WTC11 (cell line): ENCODE data around the gene ARFIP1. TPM values are rescaled to one million over a fixed set of nuclear protein-coding genes. Genes with fewer than 3 reads are reported as not detected.

Source experiments
- ATAC-seq: fragments of 200-7000 bp; cut with Tn5 transposase; 2 replicates; pipeline ENCODE4 v1.10.0; 2021; ENCODE audit warnings: mild to moderate bottlenecking, moderate library complexity
- CTCF ChIA-PET: fragments of 300-600 bp; sonication (Branson Sonifier 250); formaldehyde crosslinking; loops from one replicate; lab custom pipeline; 2021; ENCODE audit warnings: antibody characterized with exemption; lab: Charles Lee
- POLR2A ChIA-PET: fragments of 350-600 bp; sonication (Branson Sonifier 250); formaldehyde crosslinking; loops from one replicate; lab custom pipeline; 2021; ENCODE audit warnings: antibody characterized with exemption; lab: Charles Lee
- DNase-seq: peaks from one replicate; pipeline ENCODE4 v3.0.0; 2021; ENCODE audit warnings: low spot score
- H3K27ac Mint-ChIP-seq: 2 replicates; pipeline ENCODE4 v1.8.0; 2021; ENCODE audit warnings: mixed read lengths
- H3K27me3 Mint-ChIP-seq: 2 replicates; pipeline ENCODE4 v1.8.0; 2021; ENCODE audit warnings: low read depth, mild to moderate bottlenecking, moderate library complexity, mixed read lengths
- H3K36me3 Mint-ChIP-seq: 2 replicates; pipeline ENCODE4 v1.8.0; 2021; ENCODE audit warnings: mixed read lengths
- H3K4me1 Mint-ChIP-seq: 2 replicates; pipeline ENCODE4 v1.8.0; 2022; ENCODE audit warnings: mixed read lengths
- H3K4me3 Mint-ChIP-seq: 2 replicates; pipeline ENCODE4 v1.8.0; 2021; ENCODE audit warnings: mild to moderate bottlenecking, moderate library complexity, mixed read lengths
- H3K9me3 Mint-ChIP-seq: 2 replicates; pipeline ENCODE4 v1.8.0; 2021; ENCODE audit warnings: mixed read lengths
- CBFB ChIP-seq: sonication (generic); formaldehyde crosslinking; IDR thresholded peaks from 2 replicates; pipeline ENCODE4 v1.8.1; 2022; ENCODE audit warnings: mild to moderate bottlenecking, low read depth, missing genetic modification reagents
- GTF2I ChIP-seq: fragments of 250-450 bp; sonication (Bioruptor Pico); conservative IDR thresholded peaks from 2 replicates; pipeline ENCODE4 v1.4.0; 2021; ENCODE audit warnings: mild to moderate bottlenecking
- HMGA2 ChIP-seq: fragments of 250-450 bp; sonication (Bioruptor Pico); IDR thresholded peaks from 2 replicates; pipeline ENCODE4 v1.4.0; 2021; ENCODE audit warnings: mild to moderate bottlenecking, moderate library complexity
- IRF2 ChIP-seq: sonication (generic); formaldehyde crosslinking; IDR thresholded peaks from 2 replicates; pipeline ENCODE4 v1.8.0; 2022; ENCODE audit warnings: low read depth, missing genetic modification reagents, borderline replicate concordance
- KAT7 ChIP-seq: sonication (generic); formaldehyde crosslinking; IDR thresholded peaks from 2 replicates; pipeline ENCODE4 v1.8.1; 2023; ENCODE audit warnings: missing genetic modification reagents, mild to moderate bottlenecking, borderline replicate concordance
- PRRX2 ChIP-seq: fragments of 250-450 bp; sonication (Bioruptor Pico); IDR thresholded peaks from 2 replicates; pipeline ENCODE4 v1.8.0; 2021; ENCODE audit warnings: mild to moderate bottlenecking
- RELA ChIP-seq: sonication (generic); formaldehyde crosslinking; IDR thresholded peaks from 2 replicates; pipeline ENCODE4 v1.8.1; 2022; ENCODE audit warnings: missing genetic modification reagents, mild to moderate bottlenecking, borderline replicate concordance
- ZNF121 ChIP-seq: sonication (generic); formaldehyde crosslinking; IDR thresholded peaks from 2 replicates; pipeline ENCODE4 v1.8.0; 2023; ENCODE audit warnings: missing genetic modification reagents
- ZNF396 ChIP-seq: fragments of 250-450 bp; sonication (Bioruptor Pico); IDR thresholded peaks from 2 replicates; pipeline ENCODE4 v1.8.0; 2021; ENCODE audit warnings: mild to moderate bottlenecking, moderate library complexity, borderline replicate concordance
- ZNF416 ChIP-seq: fragments of 250-450 bp; sonication (Bioruptor Pico); IDR thresholded peaks from 2 replicates; pipeline ENCODE4 v1.9.0; 2021; ENCODE audit warnings: mild to moderate bottlenecking, inconsistent platforms
- ZNF423 ChIP-seq: fragments of 250-450 bp; sonication (Bioruptor Pico); IDR thresholded peaks from 2 replicates; pipeline ENCODE4 v2.1.2; 2022; ENCODE audit warnings: mild to moderate bottlenecking, moderate library complexity
- total RNA-seq: library from RNA; stranded (reverse); gene quantifications from 3 replicates; pipeline ENCODE4 v1.2.3, GENCODE V29; 2021
- TF ChIP-seq, protein P1 (sequence below): sonication (generic); formaldehyde crosslinking; IDR thresholded peaks from 2 replicates; pipeline ENCODE4 v1.8.1; 2023; ENCODE audit warnings: mild to moderate bottlenecking, missing genetic modification reagents, borderline replicate concordance
- TF ChIP-seq, protein P2 (sequence below): sonication (generic); formaldehyde crosslinking; IDR thresholded peaks from 2 replicates; pipeline ENCODE4 v1.8.0; 2023; ENCODE audit warnings: mild to moderate bottlenecking, missing genetic modification reagents
- TF ChIP-seq, protein P3 (sequence below): sonication (generic); formaldehyde crosslinking; IDR thresholded peaks from 2 replicates; pipeline ENCODE4 v1.8.1; 2022; ENCODE audit warnings: missing genetic modification reagents, borderline replicate concordance
- TF ChIP-seq, protein P4 (sequence below): sonication (generic); formaldehyde crosslinking; conservative IDR thresholded peaks from 2 replicates; pipeline ENCODE4 v1.8.1; 2022; ENCODE audit warnings: mild to moderate bottlenecking, missing genetic modification reagents
- TF ChIP-seq, protein P5 (sequence below): fragments of 200-600 bp; IDR thresholded peaks from 2 replicates; pipeline ENCODE4 v1.8.0; 2022; ENCODE audit warnings: antibody characterized with exemption
- TF ChIP-seq, protein P6 (sequence below): sonication (generic); formaldehyde crosslinking; IDR thresholded peaks from 2 replicates; pipeline ENCODE4 v1.8.0; 2023; ENCODE audit warnings: missing genetic modification reagents, mild to moderate bottlenecking, borderline replicate concordance

ARFIP1 gene
- total RNA-seq, 1 experiment from 2014 or later = 35.3 TPM

DNA sequence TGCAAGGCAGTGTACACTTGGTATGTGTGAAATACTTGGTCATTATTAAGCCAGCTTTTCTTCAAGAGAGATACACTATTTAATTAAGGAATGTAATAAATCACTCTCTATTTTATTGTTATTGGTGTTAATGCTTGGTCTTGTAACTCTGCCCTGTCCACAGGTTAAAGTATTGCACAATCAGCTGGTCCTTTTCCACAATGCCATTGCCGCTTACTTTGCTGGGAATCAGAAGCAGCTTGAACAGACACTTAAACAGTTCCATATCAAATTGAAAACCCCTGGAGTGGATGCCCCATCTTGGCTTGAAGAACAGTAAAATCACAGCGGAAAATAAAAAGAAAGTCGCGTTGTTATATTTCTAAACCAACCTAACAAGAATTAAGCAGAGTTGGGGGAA is 130.1 kb downstream of the ARFIP1 start (continued):
- TF ChIP-seq, protein P1, sequence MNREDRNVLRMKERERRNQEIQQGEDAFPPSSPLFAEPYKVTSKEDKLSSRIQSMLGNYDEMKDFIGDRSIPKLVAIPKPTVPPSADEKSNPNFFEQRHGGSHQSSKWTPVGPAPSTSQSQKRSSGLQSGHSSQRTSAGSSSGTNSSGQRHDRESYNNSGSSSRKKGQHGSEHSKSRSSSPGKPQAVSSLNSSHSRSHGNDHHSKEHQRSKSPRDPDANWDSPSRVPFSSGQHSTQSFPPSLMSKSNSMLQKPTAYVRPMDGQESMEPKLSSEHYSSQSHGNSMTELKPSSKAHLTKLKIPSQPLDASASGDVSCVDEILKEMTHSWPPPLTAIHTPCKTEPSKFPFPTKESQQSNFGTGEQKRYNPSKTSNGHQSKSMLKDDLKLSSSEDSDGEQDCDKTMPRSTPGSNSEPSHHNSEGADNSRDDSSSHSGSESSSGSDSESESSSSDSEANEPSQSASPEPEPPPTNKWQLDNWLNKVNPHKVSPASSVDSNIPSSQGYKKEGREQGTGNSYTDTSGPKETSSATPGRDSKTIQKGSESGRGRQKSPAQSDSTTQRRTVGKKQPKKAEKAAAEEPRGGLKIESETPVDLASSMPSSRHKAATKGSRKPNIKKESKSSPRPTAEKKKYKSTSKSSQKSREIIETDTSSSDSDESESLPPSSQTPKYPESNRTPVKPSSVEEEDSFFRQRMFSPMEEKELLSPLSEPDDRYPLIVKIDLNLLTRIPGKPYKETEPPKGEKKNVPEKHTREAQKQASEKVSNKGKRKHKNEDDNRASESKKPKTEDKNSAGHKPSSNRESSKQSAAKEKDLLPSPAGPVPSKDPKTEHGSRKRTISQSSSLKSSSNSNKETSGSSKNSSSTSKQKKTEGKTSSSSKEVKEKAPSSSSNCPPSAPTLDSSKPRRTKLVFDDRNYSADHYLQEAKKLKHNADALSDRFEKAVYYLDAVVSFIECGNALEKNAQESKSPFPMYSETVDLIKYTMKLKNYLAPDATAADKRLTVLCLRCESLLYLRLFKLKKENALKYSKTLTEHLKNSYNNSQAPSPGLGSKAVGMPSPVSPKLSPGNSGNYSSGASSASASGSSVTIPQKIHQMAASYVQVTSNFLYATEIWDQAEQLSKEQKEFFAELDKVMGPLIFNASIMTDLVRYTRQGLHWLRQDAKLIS (CRISPR knock-in tag) = no peak
- TF ChIP-seq IRF2 (CRISPR knock-in tag) (no peak), ZNF423 (CRISPR knock-in tag) (no peak)
- TF ChIP-seq, protein P2, sequence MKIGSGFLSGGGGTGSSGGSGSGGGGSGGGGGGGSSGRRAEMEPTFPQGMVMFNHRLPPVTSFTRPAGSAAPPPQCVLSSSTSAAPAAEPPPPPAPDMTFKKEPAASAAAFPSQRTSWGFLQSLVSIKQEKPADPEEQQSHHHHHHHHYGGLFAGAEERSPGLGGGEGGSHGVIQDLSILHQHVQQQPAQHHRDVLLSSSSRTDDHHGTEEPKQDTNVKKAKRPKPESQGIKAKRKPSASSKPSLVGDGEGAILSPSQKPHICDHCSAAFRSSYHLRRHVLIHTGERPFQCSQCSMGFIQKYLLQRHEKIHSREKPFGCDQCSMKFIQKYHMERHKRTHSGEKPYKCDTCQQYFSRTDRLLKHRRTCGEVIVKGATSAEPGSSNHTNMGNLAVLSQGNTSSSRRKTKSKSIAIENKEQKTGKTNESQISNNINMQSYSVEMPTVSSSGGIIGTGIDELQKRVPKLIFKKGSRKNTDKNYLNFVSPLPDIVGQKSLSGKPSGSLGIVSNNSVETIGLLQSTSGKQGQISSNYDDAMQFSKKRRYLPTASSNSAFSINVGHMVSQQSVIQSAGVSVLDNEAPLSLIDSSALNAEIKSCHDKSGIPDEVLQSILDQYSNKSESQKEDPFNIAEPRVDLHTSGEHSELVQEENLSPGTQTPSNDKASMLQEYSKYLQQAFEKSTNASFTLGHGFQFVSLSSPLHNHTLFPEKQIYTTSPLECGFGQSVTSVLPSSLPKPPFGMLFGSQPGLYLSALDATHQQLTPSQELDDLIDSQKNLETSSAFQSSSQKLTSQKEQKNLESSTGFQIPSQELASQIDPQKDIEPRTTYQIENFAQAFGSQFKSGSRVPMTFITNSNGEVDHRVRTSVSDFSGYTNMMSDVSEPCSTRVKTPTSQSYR (CRISPR knock-in tag) = no peak

DNA sequence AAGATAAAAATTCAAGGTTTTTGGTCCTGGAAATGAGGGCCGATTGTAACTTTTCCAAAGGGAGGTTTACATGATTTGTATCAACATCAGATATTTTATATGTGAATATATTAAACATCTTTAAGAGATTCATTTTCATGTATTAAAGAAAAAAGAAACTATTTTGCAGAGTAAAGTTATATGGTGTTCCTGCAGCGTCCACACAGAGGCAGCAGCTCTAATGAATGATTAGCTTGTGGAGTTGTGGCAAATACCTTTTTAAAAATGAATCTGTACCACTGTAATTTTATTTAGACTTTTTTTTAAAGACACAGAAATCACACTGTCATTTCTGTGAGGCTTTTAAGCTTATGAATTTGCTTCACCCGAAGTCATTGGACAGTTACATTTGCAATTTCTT is 130.8 kb downstream of the ARFIP1 start:
- CTCF ChIA-PET = interaction anchor here (0.9 to 1.4 kb wide), 2 partner anchors 21 to 25 kb away, joined by 4 read pairs; partner anchors contain the start of gene FHDC1
- Mint-ChIP-seq H3K4me1 (0 out of 2 replicates have a peak, but pooled peaks cover 4% of the 10 kb centered on the region), H3K36me3 (0 out of 2 replicates have a peak, but pooled peaks cover 6% of the 10 kb centered on the region), H3K4me3 (no peak overlapping the region), H3K27ac (no peak overlapping the region), H3K9me3 (no peaks in the 10 kb centered on the region), H3K27me3 (no peaks in the 10 kb centered on the region)
- ATAC-seq (no peak), DNase-seq (no peak)
- TF ChIP-seq, protein P3, sequence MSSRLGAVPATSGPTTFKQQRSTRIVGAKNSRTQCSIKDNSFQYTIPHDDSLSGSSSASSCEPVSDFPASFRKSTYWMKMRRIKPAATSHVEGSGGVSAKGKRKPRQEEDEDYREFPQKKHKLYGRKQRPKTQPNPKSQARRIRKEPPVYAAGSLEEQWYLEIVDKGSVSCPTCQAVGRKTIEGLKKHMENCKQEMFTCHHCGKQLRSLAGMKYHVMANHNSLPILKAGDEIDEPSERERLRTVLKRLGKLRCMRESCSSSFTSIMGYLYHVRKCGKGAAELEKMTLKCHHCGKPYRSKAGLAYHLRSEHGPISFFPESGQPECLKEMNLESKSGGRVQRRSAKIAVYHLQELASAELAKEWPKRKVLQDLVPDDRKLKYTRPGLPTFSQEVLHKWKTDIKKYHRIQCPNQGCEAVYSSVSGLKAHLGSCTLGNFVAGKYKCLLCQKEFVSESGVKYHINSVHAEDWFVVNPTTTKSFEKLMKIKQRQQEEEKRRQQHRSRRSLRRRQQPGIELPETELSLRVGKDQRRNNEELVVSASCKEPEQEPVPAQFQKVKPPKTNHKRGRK = no peak
- TF ChIP-seq PRRX2 (no peak), ZNF121 (no peak), HMGA2 (CRISPR knock-in tag) (no peak), CBFB (CRISPR knock-in tag) (no peak), ZNF416 (no peak), ZNF396 (no peak), KAT7 (CRISPR knock-in tag) (no peak), RELA (CRISPR knock-in tag) (no peak), GTF2I (CRISPR knock-in tag) (no peak)
- TF ChIP-seq, protein P4, sequence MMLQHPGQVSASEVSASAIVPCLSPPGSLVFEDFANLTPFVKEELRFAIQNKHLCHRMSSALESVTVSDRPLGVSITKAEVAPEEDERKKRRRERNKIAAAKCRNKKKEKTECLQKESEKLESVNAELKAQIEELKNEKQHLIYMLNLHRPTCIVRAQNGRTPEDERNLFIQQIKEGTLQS (CRISPR knock-in tag) = no peak
- TF ChIP-seq, protein P5, sequence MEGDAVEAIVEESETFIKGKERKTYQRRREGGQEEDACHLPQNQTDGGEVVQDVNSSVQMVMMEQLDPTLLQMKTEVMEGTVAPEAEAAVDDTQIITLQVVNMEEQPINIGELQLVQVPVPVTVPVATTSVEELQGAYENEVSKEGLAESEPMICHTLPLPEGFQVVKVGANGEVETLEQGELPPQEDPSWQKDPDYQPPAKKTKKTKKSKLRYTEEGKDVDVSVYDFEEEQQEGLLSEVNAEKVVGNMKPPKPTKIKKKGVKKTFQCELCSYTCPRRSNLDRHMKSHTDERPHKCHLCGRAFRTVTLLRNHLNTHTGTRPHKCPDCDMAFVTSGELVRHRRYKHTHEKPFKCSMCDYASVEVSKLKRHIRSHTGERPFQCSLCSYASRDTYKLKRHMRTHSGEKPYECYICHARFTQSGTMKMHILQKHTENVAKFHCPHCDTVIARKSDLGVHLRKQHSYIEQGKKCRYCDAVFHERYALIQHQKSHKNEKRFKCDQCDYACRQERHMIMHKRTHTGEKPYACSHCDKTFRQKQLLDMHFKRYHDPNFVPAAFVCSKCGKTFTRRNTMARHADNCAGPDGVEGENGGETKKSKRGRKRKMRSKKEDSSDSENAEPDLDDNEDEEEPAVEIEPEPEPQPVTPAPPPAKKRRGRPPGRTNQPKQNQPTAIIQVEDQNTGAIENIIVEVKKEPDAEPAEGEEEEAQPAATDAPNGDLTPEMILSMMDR = no peak
- TF ChIP-seq, protein P6, sequence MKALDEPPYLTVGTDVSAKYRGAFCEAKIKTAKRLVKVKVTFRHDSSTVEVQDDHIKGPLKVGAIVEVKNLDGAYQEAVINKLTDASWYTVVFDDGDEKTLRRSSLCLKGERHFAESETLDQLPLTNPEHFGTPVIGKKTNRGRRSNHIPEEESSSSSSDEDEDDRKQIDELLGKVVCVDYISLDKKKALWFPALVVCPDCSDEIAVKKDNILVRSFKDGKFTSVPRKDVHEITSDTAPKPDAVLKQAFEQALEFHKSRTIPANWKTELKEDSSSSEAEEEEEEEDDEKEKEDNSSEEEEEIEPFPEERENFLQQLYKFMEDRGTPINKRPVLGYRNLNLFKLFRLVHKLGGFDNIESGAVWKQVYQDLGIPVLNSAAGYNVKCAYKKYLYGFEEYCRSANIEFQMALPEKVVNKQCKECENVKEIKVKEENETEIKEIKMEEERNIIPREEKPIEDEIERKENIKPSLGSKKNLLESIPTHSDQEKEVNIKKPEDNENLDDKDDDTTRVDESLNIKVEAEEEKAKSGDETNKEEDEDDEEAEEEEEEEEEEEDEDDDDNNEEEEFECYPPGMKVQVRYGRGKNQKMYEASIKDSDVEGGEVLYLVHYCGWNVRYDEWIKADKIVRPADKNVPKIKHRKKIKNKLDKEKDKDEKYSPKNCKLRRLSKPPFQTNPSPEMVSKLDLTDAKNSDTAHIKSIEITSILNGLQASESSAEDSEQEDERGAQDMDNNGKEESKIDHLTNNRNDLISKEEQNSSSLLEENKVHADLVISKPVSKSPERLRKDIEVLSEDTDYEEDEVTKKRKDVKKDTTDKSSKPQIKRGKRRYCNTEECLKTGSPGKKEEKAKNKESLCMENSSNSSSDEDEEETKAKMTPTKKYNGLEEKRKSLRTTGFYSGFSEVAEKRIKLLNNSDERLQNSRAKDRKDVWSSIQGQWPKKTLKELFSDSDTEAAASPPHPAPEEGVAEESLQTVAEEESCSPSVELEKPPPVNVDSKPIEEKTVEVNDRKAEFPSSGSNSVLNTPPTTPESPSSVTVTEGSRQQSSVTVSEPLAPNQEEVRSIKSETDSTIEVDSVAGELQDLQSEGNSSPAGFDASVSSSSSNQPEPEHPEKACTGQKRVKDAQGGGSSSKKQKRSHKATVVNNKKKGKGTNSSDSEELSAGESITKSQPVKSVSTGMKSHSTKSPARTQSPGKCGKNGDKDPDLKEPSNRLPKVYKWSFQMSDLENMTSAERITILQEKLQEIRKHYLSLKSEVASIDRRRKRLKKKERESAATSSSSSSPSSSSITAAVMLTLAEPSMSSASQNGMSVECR (CRISPR knock-in tag) = no peak
- TF ChIP-seq, protein P1 (CRISPR knock-in tag) = no peak
- POLR2A ChIA-PET = no interaction called here
